Activated CD8-positive, alpha-beta memory T cell treated with anti-CD3 and anti-CD28 coated beads for 4 hours (primary cell): ENCODE data around the gene ILDR2.

Experiments
- DNase-seq, 2 donors: peaks; one replicate each; pipeline ENCODE4 v3.0.0-alpha.2; 2020; ENCODE audit warnings: low read depth in 2 of 2

The ILDR2 gene

GRCh38 chr1:166975361-166976129 lies at the start of gene ILDR2:
ILDR2 (minus strand) TSS chr1:166975540; CDS start chr1:166975268, 272 bp downstream.
- peak; percentile 35 to 46 for DNase-seq

GRCh38 chr1:167022384-167022783 lies 47.0 kb upstream of the ILDR2 start:
- DNase-seq: no peak

GRCh38 chr1:167016100-167016750 lies 40.9 kb upstream of the ILDR2 start:
- DNase-seq: no peak

DNA sequence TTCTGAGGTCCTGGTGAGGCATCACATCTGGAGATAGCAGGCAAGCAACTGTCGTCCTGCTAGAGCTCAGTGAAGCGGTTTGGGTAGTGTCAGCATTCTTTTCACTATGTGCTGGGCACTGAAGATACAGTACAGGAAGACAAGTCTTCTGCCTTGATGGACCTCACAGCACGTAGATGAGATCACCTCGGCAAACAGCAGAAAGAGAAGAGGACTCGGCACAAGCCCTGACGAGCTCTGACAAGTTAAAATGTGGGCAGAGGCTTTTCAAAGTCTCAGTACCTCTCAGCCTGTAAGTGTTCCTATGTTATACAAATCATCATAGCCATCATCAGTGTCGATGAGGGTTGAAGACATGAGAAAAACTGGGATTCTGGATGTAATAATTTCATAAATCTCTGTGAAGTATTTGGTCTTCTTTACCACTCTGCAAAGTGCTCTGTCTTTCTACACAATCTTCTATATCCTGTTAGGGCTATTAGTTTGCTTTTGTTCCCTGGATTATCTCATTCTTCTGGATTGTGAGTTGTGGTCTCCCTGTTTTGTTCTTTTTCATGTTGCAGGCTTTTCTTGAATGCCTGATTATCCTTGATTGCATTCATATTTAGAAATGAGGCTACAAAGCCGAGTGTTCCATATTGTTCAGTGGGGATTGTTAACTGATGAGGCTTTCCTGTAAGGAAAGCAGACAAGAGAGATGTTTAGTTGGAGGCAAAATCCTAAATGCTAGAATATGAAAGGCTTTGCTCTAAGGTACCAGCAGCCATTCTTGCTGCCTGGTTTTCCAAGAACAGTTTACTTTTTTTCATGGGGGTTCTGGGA lies 38.0 kb upstream of the ILDR2 start:
- DNase-seq: no peak

DNA sequence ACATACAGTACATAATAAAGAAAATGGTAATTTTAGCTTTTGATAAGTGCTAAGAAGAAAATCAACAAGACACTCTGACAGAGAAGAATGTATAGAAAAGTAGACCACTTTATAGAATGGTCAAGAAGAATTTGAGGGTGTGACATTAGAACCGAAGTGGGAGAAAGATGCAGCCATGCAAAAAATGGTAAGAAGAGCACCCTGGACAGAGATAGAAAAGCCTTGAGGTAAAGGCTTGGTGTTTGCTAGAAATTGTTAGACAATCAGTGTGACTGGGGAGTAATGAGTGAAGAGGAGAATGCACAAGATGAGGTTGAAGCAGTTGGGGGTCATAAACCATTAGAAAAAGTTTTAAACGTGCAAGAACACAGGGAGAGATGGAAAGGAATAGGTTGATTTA lies 37.2 kb upstream of the ILDR2 start:
- no peak for DNase-seq

DNA sequence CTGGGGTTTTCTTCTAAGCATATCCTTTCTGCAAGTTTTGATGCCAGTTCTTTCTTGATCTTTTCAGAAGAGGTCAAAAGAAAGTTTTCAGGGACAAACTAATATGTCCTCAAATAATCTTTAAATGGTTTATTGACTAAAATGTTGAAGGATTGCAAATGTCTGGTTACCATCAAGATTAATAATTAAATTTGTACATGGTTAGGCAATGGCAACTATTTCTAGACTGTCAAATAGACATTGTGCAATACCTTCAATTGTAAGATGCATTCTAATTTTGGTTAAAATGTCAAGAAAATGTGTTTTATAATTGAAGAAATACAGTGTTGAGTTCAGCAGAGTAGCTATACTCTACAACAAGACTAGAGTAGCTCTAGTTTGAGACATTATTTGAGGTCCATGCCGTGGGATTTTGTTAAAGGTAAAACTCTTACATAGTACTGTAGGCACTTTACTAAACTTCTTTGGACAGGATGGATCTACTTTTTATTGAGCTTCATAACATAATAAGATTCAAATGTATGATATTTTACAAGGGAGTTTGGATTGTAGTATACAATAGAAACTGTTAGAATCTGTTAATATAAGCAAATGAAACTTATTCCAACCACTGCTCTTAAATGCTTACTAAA lies 36.3 kb upstream of the ILDR2 start:
- no peak for DNase-seq

- no peak for DNase-seq
Observed at GRCh38 chr1:167003711-167004110, 28.4 kb upstream of the ILDR2 start.

GRCh38 chr1:167002354-167002753 lies 27.0 kb upstream of the ILDR2 start:
- no peak for DNase-seq

DNA sequence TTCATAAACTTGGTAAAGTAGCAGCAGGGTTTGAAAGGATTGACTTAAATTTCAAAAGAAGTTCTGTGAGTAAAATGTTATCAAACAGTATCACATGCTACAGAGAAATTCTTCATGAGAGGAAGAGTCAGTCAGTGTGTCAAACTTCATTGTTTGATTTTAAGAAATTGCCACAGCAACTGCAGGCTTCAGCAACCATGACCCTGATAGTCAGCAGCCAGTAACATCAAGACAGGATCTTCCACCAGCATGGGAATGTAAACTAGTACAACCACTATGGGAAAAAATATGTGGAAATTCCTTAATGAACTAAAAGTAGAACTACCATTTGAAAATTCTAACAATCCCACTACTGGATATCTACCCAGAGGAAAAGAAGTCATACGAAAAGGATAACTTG lies 25.2 kb upstream of the ILDR2 start:
- no peak for DNase-seq

- no peak for DNase-seq
Observed at GRCh38 chr1:166999500-167000055, 24.2 kb upstream of the ILDR2 start.

DNA sequence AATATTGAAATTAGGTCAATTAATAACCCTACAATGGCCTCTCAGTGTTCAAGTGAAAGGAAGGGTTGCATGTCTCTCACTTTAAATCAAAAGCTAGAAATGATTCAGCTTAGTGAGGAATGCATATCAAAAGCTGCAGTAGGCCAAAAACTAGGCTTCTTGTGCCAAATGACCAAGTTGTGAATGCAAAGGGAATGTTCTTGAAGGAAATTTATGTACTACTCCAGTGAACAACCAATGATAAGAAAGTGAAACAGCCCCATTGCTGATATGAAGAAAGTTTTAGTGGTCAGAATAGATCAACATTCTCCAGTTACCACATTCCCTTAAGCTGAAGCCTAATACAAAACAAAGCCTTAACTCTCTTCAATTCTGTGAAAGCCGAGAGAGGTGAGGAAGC lies 23.7 kb upstream of the ILDR2 start:
- DNase-seq: no peak

GRCh38 chr1:166988974-166989515 lies 13.7 kb upstream of the ILDR2 start, which contains the start of gene MAEL:
MAEL (plus strand) TSS chr1:166989280; CDS start chr1:166989353, 73 bp downstream.
- DNase-seq: no peak

DNA sequence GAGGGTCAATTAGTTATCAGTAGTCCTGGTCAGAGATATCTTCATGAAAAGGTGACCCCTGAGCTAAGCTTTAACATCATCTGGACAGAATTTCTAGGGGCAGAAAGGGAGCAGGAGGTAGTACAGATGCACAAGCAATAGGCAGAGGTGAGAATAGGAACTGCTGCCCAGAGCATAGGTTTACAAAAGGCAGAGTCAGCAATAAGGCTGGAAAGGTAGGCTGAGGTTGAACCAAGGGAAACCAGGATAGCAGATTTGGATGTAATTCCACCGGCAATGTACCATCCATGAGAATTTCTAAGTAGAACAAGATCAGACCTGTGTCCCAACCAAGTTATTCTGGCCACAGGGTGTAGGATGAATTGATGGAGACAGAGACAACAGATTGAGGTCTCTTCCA lies 6.2 kb upstream of the ILDR2 start:
- DNase-seq: no peak

DNA sequence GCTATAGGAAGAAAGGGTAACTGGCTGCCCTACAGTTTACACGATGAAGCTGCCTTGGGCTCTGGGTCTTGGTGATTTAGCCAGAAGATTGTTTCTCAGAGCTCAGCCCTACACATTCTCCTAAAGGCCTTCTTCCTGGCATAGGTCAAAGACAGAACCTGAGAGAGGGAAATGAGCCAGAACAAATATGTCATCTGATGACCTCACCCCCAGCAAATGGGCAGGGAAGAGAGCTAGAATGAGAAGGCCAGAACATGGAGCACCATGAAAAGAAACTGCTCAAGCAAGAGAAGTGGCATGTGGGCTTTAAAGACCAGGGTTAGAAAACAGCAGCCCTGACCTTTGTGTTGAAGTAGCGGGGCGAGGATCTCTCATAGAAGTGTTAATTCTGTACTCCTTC lies 5.5 kb upstream of the ILDR2 start:
- no peak for DNase-seq

DNA sequence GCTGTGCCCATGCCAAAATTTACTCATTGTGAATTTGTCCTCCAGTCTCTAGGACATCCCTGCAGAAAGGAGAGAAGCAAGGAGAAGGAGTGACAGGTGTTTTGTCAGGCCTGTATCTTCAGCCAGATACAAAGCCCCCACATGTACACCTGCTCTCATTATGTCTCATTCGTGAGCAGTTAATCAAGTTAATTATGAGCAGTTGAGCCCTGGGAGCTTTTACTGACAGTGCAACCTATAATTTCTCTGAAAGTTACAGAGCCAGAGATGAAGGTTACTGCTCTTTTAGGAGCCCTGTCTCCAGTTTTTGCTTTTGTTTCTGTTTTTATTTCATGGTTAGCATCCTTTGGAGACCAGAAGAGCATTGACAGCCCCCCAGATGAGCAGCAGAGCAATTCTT lies 5.0 kb upstream of the ILDR2 start:
- no peak for DNase-seq

DNA sequence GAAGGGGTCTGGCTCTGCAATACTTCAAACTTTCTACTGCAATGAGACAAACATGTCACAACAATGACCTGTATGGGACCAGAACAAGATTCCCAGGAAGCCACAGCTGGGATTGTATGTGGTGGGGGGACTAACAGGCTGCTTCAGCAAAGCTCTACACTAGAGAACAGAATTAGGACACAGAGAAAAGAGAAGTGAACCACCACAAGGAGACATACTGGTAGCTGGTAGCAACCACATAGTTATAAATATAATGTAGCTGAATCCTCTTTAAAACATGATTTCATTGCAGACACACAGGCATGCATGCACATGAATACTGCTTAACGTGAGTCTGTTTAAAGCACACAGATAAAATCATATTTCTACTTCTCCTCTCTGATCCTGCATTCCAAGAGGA lies 3.5 kb upstream of the ILDR2 start:
- DNase-seq: no peak

GRCh38 chr1:166977951-166978350 lies 2.6 kb upstream of the ILDR2 start:
- DNase-seq: no peak

GRCh38 chr1:166974647-166975345 lies 544 bp downstream of the ILDR2 start:
- DNase-seq: peak in 1 of 2 donors; percentile 42

- DNase-seq: no peak
Observed at GRCh38 chr1:166972826-166973225, 2.5 kb downstream of the ILDR2 start.

GRCh38 chr1:166972193-166972592 lies 3.1 kb downstream of the ILDR2 start:
- no peak for DNase-seq

DNA sequence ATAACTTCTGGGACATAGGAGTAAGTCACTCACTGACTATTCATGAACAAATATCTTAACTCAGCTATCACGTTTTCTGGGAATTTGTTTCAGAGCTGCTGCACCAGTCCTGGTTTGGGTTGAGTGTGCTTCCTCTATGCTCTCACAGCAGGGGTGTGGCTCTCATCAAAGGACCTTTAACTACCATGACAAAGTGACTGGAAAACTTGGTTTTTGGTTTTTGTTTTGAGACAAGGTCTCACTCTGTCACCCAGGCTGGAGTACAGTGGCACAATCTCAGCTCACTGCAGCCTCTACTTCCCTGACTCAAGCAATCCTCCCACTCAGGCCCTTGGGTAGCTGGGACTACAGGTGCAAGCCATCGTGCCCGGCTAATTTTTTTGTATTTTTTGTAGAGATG lies 4.1 kb downstream of the ILDR2 start:
- DNase-seq: no peak
